PC-9 (cell line): Measurements from ENCODE around the gene LYRM1.

Source experiments
- EZH2 ChIP-seq: fragments of 200-600 bp; sonication (generic); IDR thresholded peaks from 2 replicates; pipeline ENCODE4 v1.8.0; 2017; ENCODE audit warnings: antibody characterized with exemption, low read depth
- TF ChIP-seq, protein P1 (sequence below): fragments of 200-600 bp; sonication (generic); conservative IDR thresholded peaks from 2 replicates; pipeline ENCODE4 v1.6.1; 2017; ENCODE audit warnings: mixed run types, antibody characterized with exemption, mild to moderate bottlenecking, moderate library complexity

DNA sequence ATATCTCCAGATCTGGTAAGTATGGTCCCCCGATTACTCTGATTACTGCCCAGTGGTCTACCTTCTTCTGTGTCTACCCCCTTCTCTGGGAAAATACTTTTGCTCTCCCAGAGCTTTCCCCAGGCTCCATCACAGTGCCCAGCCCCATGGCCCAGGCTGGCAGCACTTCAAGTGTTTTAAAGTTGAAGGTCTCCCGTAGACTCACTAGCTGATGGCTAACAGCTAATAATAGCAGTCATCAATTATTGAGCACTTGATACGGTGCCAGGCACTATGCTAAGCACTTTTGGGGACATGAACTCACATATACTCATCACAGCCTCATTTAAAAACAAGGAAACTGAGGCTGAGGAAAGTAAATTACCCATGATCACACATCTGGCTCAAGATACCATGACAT is 33.8 kb upstream of the LYRM1 start:
- TF ChIP-seq, protein P1, sequence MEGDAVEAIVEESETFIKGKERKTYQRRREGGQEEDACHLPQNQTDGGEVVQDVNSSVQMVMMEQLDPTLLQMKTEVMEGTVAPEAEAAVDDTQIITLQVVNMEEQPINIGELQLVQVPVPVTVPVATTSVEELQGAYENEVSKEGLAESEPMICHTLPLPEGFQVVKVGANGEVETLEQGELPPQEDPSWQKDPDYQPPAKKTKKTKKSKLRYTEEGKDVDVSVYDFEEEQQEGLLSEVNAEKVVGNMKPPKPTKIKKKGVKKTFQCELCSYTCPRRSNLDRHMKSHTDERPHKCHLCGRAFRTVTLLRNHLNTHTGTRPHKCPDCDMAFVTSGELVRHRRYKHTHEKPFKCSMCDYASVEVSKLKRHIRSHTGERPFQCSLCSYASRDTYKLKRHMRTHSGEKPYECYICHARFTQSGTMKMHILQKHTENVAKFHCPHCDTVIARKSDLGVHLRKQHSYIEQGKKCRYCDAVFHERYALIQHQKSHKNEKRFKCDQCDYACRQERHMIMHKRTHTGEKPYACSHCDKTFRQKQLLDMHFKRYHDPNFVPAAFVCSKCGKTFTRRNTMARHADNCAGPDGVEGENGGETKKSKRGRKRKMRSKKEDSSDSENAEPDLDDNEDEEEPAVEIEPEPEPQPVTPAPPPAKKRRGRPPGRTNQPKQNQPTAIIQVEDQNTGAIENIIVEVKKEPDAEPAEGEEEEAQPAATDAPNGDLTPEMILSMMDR, result no peak
- TF ChIP-seq EZH2, result no peak
